PC-9 (cell line): ENCODE data around the gene MYOG. TPM values are rescaled to one million over a fixed set of nuclear protein-coding genes. Genes with fewer than 3 reads are reported as not detected.

ENCODE experiments used
- BruUV-seq: library from RNA; stranded (reverse); fragments of 400-500 nt; replicated peaks from 2 replicates; lab custom pipeline; 2021; lab: Mats Ljungman, UMichigan
- CTCF ChIA-PET: fragments of 300-600 bp; sonication (Branson Sonifier 250); formaldehyde crosslinking; loops from one replicate; lab custom pipeline; 2022; ENCODE audit warnings: antibody characterized with exemption; lab: Charles Lee
- POLR2A ChIA-PET: fragments of 300-600 bp; sonication (Branson Sonifier 250); formaldehyde crosslinking; loops from one replicate; lab custom pipeline; 2022; ENCODE audit warnings: antibody characterized with exemption; ENCODE audit not compliant: unreplicated experiment; lab: Charles Lee
- DNase-seq, 2 experiments: peaks; one replicate each; pipeline versions ENCODE4 v3.0.0 to v3.0.0-alpha.2; 2015 to 2022; ENCODE audit warnings: mixed read lengths in 1 of 2
- H2AFZ ChIP-seq: fragments of 200-600 bp; sonication (generic); 2 replicates; pipeline ENCODE4 v1.8.1; 2017; ENCODE audit warnings: antibody characterized with exemption
- H3F3A ChIP-seq: fragments of 200-600 bp; sonication (generic); 2 replicates; pipeline ENCODE4 v1.8.1; 2017; ENCODE audit warnings: antibody characterized with exemption, mild to moderate bottlenecking, low read depth; ENCODE audit not compliant: insufficient read depth
- H3K27ac ChIP-seq: fragments of 200-600 bp; sonication (generic); 2 replicates; pipeline ENCODE4 v1.6.1; 2016; ENCODE audit warnings: mixed run types
- H3K27me3 ChIP-seq: fragments of 200-600 bp; sonication (generic); 2 replicates; pipeline ENCODE4 v1.6.1; 2016; ENCODE audit warnings: low read depth, mixed run types; ENCODE audit not compliant: insufficient read depth
- H3K36me3 ChIP-seq: fragments of 200-600 bp; sonication (generic); 2 replicates; pipeline ENCODE4 v1.6.1; 2016; ENCODE audit warnings: low read depth, mixed run types
- H3K4me1 ChIP-seq: fragments of 200-600 bp; sonication (generic); replicated peaks from 2 replicates; pipeline ENCODE4 v1.6.1; 2016; ENCODE audit warnings: mixed run types; ENCODE audit not compliant: insufficient read depth
- H3K4me2 ChIP-seq: fragments of 200-600 bp; sonication (generic); 2 replicates; pipeline ENCODE4 v1.6.1; 2017; ENCODE audit warnings: mixed run types
- H3K4me3 ChIP-seq: fragments of 200-600 bp; sonication (generic); 2 replicates; pipeline ENCODE4 v1.6.1; 2016; ENCODE audit warnings: mixed run types
- H3K79me2 ChIP-seq: fragments of 200-600 bp; sonication (generic); 2 replicates; pipeline ENCODE4 v1.6.1; 2017; ENCODE audit warnings: low read depth, mixed run types
- H3K9me2 ChIP-seq: fragments of 200-600 bp; sonication (generic); 2 replicates; pipeline ENCODE4 v1.8.1; 2017; ENCODE audit warnings: mild to moderate bottlenecking; ENCODE audit not compliant: insufficient read depth
- H3K9me3 ChIP-seq: fragments of 200-600 bp; sonication (generic); 2 replicates; pipeline ENCODE4 v1.8.1; 2016; ENCODE audit warnings: low read depth; ENCODE audit not compliant: insufficient read depth
- H4K20me1 ChIP-seq: fragments of 200-600 bp; sonication (generic); 2 replicates; pipeline ENCODE4 v1.8.1; 2017; ENCODE audit not compliant: insufficient read depth
- CTCF ChIP-seq: fragments of 200-600 bp; sonication (generic); conservative IDR thresholded peaks from 2 replicates; pipeline ENCODE4 v1.6.1; 2017; ENCODE audit warnings: mixed run types, antibody characterized with exemption, mild to moderate bottlenecking, moderate library complexity
- EZH2 ChIP-seq: fragments of 200-600 bp; sonication (generic); IDR thresholded peaks from 2 replicates; pipeline ENCODE4 v1.8.0; 2017; ENCODE audit warnings: antibody characterized with exemption, low read depth
- intact Hi-C: fragments of 100-400 bp; cut with micrococcal nuclease; formaldehyde crosslinking; loops from one replicate; pipeline ENCODE4 v1.10.0; 2022; ENCODE audit not compliant: unreplicated experiment
- total RNA-seq: library from RNA; stranded (reverse); gene quantifications from 2 replicates; pipeline ENCODE4 v1.2.3, GENCODE V29; 2021

Gene MYOG
- total RNA-seq, 1 experiment from 2014 or later, result not detected

GRCh38 chr1:203091199-203091477 lies 5.3 kb upstream of the MYOG start:
- Histone ChIP-seq H3K79me2 (no peaks in the 10 kb centered on the region), H3K4me3 (no peak overlapping the region), H3K36me3 (no peaks in the 10 kb centered on the region), H3K9me2 (no peaks in the 10 kb centered on the region), H2AFZ (no peak overlapping the region), H4K20me1 (no peaks in the 10 kb centered on the region), H3F3A (no peaks in the 10 kb centered on the region), H3K4me2 (no peak overlapping the region), H3K27me3 (no peaks in the 10 kb centered on the region), H3K9me3 (0 out of 2 replicates have a peak, but pooled peaks cover 19% of the 10 kb centered on the region), H3K4me1 (peaks cover 10% of the 10 kb centered on the region; the same call in 1 of the 2 replicates), H3K27ac (no peak overlapping the region)
- ChIA-PET POLR2A (no interaction called here), CTCF (no interaction called here)
- intact Hi-C loops, result no loop called here
- no TSS peak for BruUV-seq
- TF ChIP-seq EZH2 (no peak), CTCF (no peak)
- DNase-seq, result no peak

GRCh38 chr1:203090421-203091198 lies 4.8 kb upstream of the MYOG start:
- Histone ChIP-seq H3K4me3 (no peak overlapping the region), H3K4me2 (no peak overlapping the region), H3K27me3 (no peaks in the 10 kb centered on the region), H3K27ac (no peak overlapping the region), H4K20me1 (no peaks in the 10 kb centered on the region), H3K79me2 (no peaks in the 10 kb centered on the region), H2AFZ (no peak overlapping the region), H3F3A (no peaks in the 10 kb centered on the region), H3K36me3 (no peaks in the 10 kb centered on the region), H3K4me1 (peaks cover 10% of the 10 kb centered on the region; the same call in 1 of the 2 replicates), H3K9me3 (0 out of 2 replicates have a peak, but pooled peaks cover 14% of the 10 kb centered on the region), H3K9me2 (no peaks in the 10 kb centered on the region)
- DNase-seq, result no peak
- intact Hi-C loops, result no loop called here
- POLR2A ChIA-PET, result no interaction called here
- TF ChIP-seq EZH2 (no peak), CTCF (no peak)
- BruUV-seq, result no TSS peak
- CTCF ChIA-PET, result no interaction called here

GRCh38 chr1:203089651-203090045 lies 3.8 kb upstream of the MYOG start:
- no peak overlapping the region for H3K27ac ChIP-seq
- H3K4me3 ChIP-seq, result no peak overlapping the region
- H4K20me1 ChIP-seq, result no peaks in the 10 kb centered on the region
- no peaks in the 10 kb centered on the region for H3F3A ChIP-seq
- peaks cover 17% of the 10 kb centered on the region for H3K4me1 ChIP-seq
- ChIA-PET CTCF (interaction anchor here (0.5 kb wide), 1 partner anchor 54 kb away, joined by 4 read pairs; no protein-coding TSS in a partner anchor), POLR2A (no interaction called here)
- H3K9me3 ChIP-seq, result 0 out of 2 replicates have a peak, but pooled peaks cover 4% of the 10 kb centered on the region
- BruUV-seq, result no TSS peak
- intact Hi-C loops, result no loop called here
- no peaks in the 10 kb centered on the region for H3K79me2 ChIP-seq
- H3K9me2 ChIP-seq, result no peaks in the 10 kb centered on the region
- TF ChIP-seq EZH2 (no peak), CTCF (no peak)
- H2AFZ ChIP-seq, result no peak overlapping the region
- H3K4me2 ChIP-seq, result no peak overlapping the region
- H3K36me3 ChIP-seq, result no peaks in the 10 kb centered on the region
- no peak for DNase-seq
- H3K27me3 ChIP-seq, result no peaks in the 10 kb centered on the region
